Mesendoderm (in vitro differentiated cells): ENCODE data around the gene TSPAN13.

Experiments
- DNase-seq: peaks from one replicate; pipeline ENCODE4 v3.0.0; 2013
- H2AK5ac ChIP-seq: 2 replicates; pipeline ENCODE4 v1.6.1; 2013; ENCODE audit warnings: low read length, inconsistent platforms
- H2BK120ac ChIP-seq: 2 replicates; pipeline ENCODE4 v1.6.1; 2013; ENCODE audit warnings: low read depth, mild to moderate bottlenecking, low read length, moderate library complexity, mixed read lengths
- H2BK15ac ChIP-seq: replicated peaks from 2 replicates; pipeline ENCODE4 v1.6.1; 2013; ENCODE audit warnings: low read depth, mild to moderate bottlenecking, moderate library complexity
- H2BK5ac ChIP-seq: 2 replicates; pipeline ENCODE4 v1.6.1; 2013; ENCODE audit warnings: low read length, inconsistent platforms
- H3K18ac ChIP-seq: 2 replicates; pipeline ENCODE4 v1.6.1; 2013; ENCODE audit warnings: mild to moderate bottlenecking, low read length, mixed read lengths
- H3K23ac ChIP-seq: one replicate; pipeline ENCODE4 v1.6.1; 2013; ENCODE audit warnings: low read length
- H3K27ac ChIP-seq: 2 replicates; pipeline ENCODE4 v1.5.1; 2013; ENCODE audit warnings: low read depth, mild to moderate bottlenecking, inconsistent platforms, low read length, moderate library complexity
- H3K27me3 ChIP-seq: 2 replicates; pipeline ENCODE4 v1.6.1; 2013; ENCODE audit warnings: low read length, control low read depth, mild to moderate bottlenecking, inconsistent platforms; ENCODE audit not compliant: insufficient read depth, poor library complexity
- H3K36me3 ChIP-seq: 2 replicates; pipeline ENCODE4 v1.6.1; 2013; ENCODE audit warnings: low read length, inconsistent platforms; ENCODE audit not compliant: control insufficient read depth, insufficient read depth
- H3K4ac ChIP-seq: one replicate; pipeline ENCODE4 v1.6.1; 2013; ENCODE audit warnings: low read depth, mild to moderate bottlenecking, low read length, moderate library complexity
- H3K4me1 ChIP-seq: 2 replicates; pipeline ENCODE4 v1.6.1; 2013; ENCODE audit warnings: low read depth, low read length, inconsistent platforms; ENCODE audit not compliant: control insufficient read depth
- H3K4me2 ChIP-seq: 2 replicates; pipeline ENCODE4 v1.6.1; 2013; ENCODE audit warnings: low read length
- H3K4me3 ChIP-seq: 2 replicates; pipeline ENCODE4 v1.5.1; 2013; ENCODE audit warnings: mild to moderate bottlenecking, low read length
- H3K56ac ChIP-seq: one replicate; pipeline ENCODE4 v1.6.1; 2013; ENCODE audit warnings: low read length
- H3K79me1 ChIP-seq: 2 replicates; pipeline ENCODE4 v1.6.1; 2013; ENCODE audit warnings: low read length, inconsistent platforms
- H3K79me2 ChIP-seq: 2 replicates; pipeline ENCODE4 v1.6.1; 2013; ENCODE audit warnings: mild to moderate bottlenecking, low read length; ENCODE audit not compliant: control insufficient read depth, insufficient read depth
- H3K9ac ChIP-seq: 2 replicates; pipeline ENCODE4 v1.6.1; 2013; ENCODE audit warnings: low read length, inconsistent platforms
- H4K5ac ChIP-seq: one replicate; pipeline ENCODE4 v1.6.1; 2013; ENCODE audit warnings: low read length
- H4K8ac ChIP-seq: one replicate; pipeline ENCODE4 v1.6.1; 2013; ENCODE audit warnings: low read depth, mild to moderate bottlenecking, control low read depth, low read length, moderate library complexity
- WGBS: extraction: QIAGEN DNeasy Blood & Tissue Kit; methylation state at CpG from one replicate; pipeline ENCODE4 v1.1.7; 2013; ENCODE audit warnings: low lambda C conversion rate, missing lambda C conversion rate; ENCODE audit not compliant: insufficient coverage; ENCODE audit errors: extremely low coverage; 5-methylcytosine and 5-hydroxymethylcytosine counted together

The TSPAN13 gene

GRCh38 chr7:16712916-16713315, 40.6 kb upstream of the TSPAN13 start:
- H3K79me2 ChIP-seq = no peaks in the 10 kb centered on the region
- H3K27ac ChIP-seq = no peak overlapping the region
- H3K4me3 ChIP-seq = no peak overlapping the region
- no peak overlapping the region for H2BK120ac ChIP-seq
- no peaks in the 10 kb centered on the region for H3K36me3 ChIP-seq
- no peak overlapping the region for H3K4me2 ChIP-seq
- H3K23ac ChIP-seq = no peak overlapping the region
- no peak overlapping the region for H3K4ac ChIP-seq
- H2BK5ac ChIP-seq = no peak overlapping the region
- H4K5ac ChIP-seq = no peak overlapping the region
- H4K8ac ChIP-seq = no peak overlapping the region
- H3K56ac ChIP-seq = no peak overlapping the region
- H3K27me3 ChIP-seq = no peaks in the 10 kb centered on the region
- H3K4me1 ChIP-seq = no peaks in the 10 kb centered on the region
- WGBS = no CpG with 5 or more reads among the region's 4 CpGs
- H2AK5ac ChIP-seq = no peak overlapping the region
- H3K18ac ChIP-seq = no peak overlapping the region
- no peak overlapping the region for H3K9ac ChIP-seq
- no peak overlapping the region for H2BK15ac ChIP-seq
- H3K79me1 ChIP-seq = no peaks in the 10 kb centered on the region
- no peak for DNase-seq

- H4K8ac ChIP-seq = no peak overlapping the region
- H4K5ac ChIP-seq = no peak overlapping the region
- H3K79me1 ChIP-seq = no peaks in the 10 kb centered on the region
- no peak for DNase-seq
- no peak overlapping the region for H3K23ac ChIP-seq
- no peak overlapping the region for H3K9ac ChIP-seq
- H3K4me2 ChIP-seq = no peak overlapping the region
- H3K27me3 ChIP-seq = no peaks in the 10 kb centered on the region
- no peak overlapping the region for H2BK15ac ChIP-seq
- H3K4ac ChIP-seq = no peak overlapping the region
- H2BK120ac ChIP-seq = no peak overlapping the region
- no peak overlapping the region for H3K18ac ChIP-seq
- H3K4me1 ChIP-seq = no peaks in the 10 kb centered on the region
- no peaks in the 10 kb centered on the region for H3K79me2 ChIP-seq
- H3K56ac ChIP-seq = no peak overlapping the region
- no peak overlapping the region for H2BK5ac ChIP-seq
- H2AK5ac ChIP-seq = no peak overlapping the region
- H3K27ac ChIP-seq = no peak overlapping the region
- no peak overlapping the region for H3K4me3 ChIP-seq
- H3K36me3 ChIP-seq = no peaks in the 10 kb centered on the region
Observed at GRCh38 chr7:16715928-16716327, 37.6 kb upstream of the TSPAN13 start.

- Histone ChIP-seq H2AK5ac (no peak overlapping the region), H4K5ac (no peak overlapping the region), H4K8ac (no peak overlapping the region), H3K36me3 (no peaks in the 10 kb centered on the region), H2BK15ac (no peak overlapping the region), H3K4me2 (no peak overlapping the region), H2BK5ac (no peak overlapping the region), H3K27ac (no peak overlapping the region), H3K79me2 (no peaks in the 10 kb centered on the region), H3K23ac (no peak overlapping the region), H3K9ac (no peak overlapping the region), H3K4ac (no peak overlapping the region), H3K4me1 (no peaks in the 10 kb centered on the region), H2BK120ac (no peak overlapping the region), H3K56ac (no peak overlapping the region), H3K27me3 (no peaks in the 10 kb centered on the region), H3K4me3 (no peak overlapping the region), H3K79me1 (no peaks in the 10 kb centered on the region), H3K18ac (no peak overlapping the region)
- DNase-seq = no peak
- WGBS = no CpG with 5 or more reads among the region's 3 CpGs
Observed at GRCh38 chr7:16718111-16718656, 35.4 kb upstream of the TSPAN13 start.

- Histone ChIP-seq H3K56ac (no peak overlapping the region), H3K27me3 (no peaks in the 10 kb centered on the region), H3K9ac (no peak overlapping the region), H2BK5ac (no peak overlapping the region), H3K18ac (no peak overlapping the region), H3K79me1 (no peaks in the 10 kb centered on the region), H3K79me2 (no peaks in the 10 kb centered on the region), H3K4me2 (no peak overlapping the region), H3K4me1 (no peaks in the 10 kb centered on the region), H3K36me3 (no peaks in the 10 kb centered on the region), H3K4ac (no peak overlapping the region), H2BK15ac (no peak overlapping the region), H3K23ac (no peak overlapping the region), H2BK120ac (no peak overlapping the region), H3K4me3 (no peak overlapping the region), H4K5ac (no peak overlapping the region), H3K27ac (no peak overlapping the region), H4K8ac (no peak overlapping the region), H2AK5ac (no peak overlapping the region)
- no peak for DNase-seq
- WGBS = no CpG with 5 or more reads among the region's 1 CpG
Observed at GRCh38 chr7:16719699-16720098, 33.9 kb upstream of the TSPAN13 start.

- Histone ChIP-seq H3K36me3 (no peaks in the 10 kb centered on the region), H3K27me3 (no peaks in the 10 kb centered on the region), H3K4ac (no peak overlapping the region), H2BK5ac (no peak overlapping the region), H3K9ac (no peak overlapping the region), H2BK120ac (no peak overlapping the region), H3K4me3 (no peak overlapping the region), H3K4me1 (no peaks in the 10 kb centered on the region), H2AK5ac (no peak overlapping the region), H3K18ac (no peak overlapping the region), H3K27ac (no peak overlapping the region), H3K79me2 (no peaks in the 10 kb centered on the region), H3K79me1 (no peaks in the 10 kb centered on the region), H3K23ac (no peak overlapping the region), H4K5ac (no peak overlapping the region), H4K8ac (no peak overlapping the region), H3K4me2 (no peak overlapping the region), H2BK15ac (no peak overlapping the region), H3K56ac (no peak overlapping the region)
- DNase-seq = no peak
- no CpG with 5 or more reads among the region's 4 CpGs for WGBS
Observed at GRCh38 chr7:16721541-16721940, 32.0 kb upstream of the TSPAN13 start.

GRCh38 chr7:16724344-16724743, 29.2 kb upstream of the TSPAN13 start:
- Histone ChIP-seq H4K8ac (no peak overlapping the region), H3K9ac (no peak overlapping the region), H3K4me2 (no peak overlapping the region), H3K4me3 (no peak overlapping the region), H2BK120ac (no peak overlapping the region), H2BK15ac (no peak overlapping the region), H3K79me2 (no peaks in the 10 kb centered on the region), H4K5ac (no peak overlapping the region), H3K4me1 (no peaks in the 10 kb centered on the region), H3K4ac (no peak overlapping the region), H3K79me1 (no peaks in the 10 kb centered on the region), H3K18ac (no peak overlapping the region), H2AK5ac (no peak overlapping the region), H3K23ac (no peak overlapping the region), H3K56ac (no peak overlapping the region), H3K36me3 (no peaks in the 10 kb centered on the region), H2BK5ac (no peak overlapping the region), H3K27ac (no peak overlapping the region), H3K27me3 (no peaks in the 10 kb centered on the region)
- DNase-seq = no peak
- no CpG with 5 or more reads among the region's 1 CpG for WGBS
